Small intestine (tissue), 7 donors: ENCODE measurements around the gene TNS3. TPM values are rescaled to one million over a fixed set of nuclear protein-coding genes. Genes with fewer than 3 reads are reported as not detected.

Experiments used
- DNase-seq, 2 donors: peaks; one replicate each; pipeline versions ENCODE4 v3.0.0 to v3.0.0-alpha.2; 2013
- FAIRE-seq: peaks from 2 replicates; lab custom pipeline; 2012; peaks lifted over from hg19 to GRCh38; lab: Jason Lieb, UNC
- H3K27ac ChIP-seq, 3 donors: one replicate each; pipeline ENCODE4 v1.5.1; 2013; ENCODE audit warnings: low read length in 2 of 3, mild to moderate bottlenecking in 2 of 3, control low read depth in 1 of 3, inconsistent platforms in 1 of 3, low read depth in 1 of 3, moderate library complexity in 1 of 3
- H3K27me3 ChIP-seq, 3 donors: one replicate each; pipeline ENCODE4 v1.6.1; 2013; ENCODE audit warnings: low read length in 3 of 3, inconsistent platforms in 1 of 3; ENCODE audit not compliant: control insufficient read depth in 3 of 3, insufficient read depth in 3 of 3
- H3K36me3 ChIP-seq, 3 donors: one replicate each; pipeline ENCODE4 v1.6.1; 2013; ENCODE audit warnings: low read length in 3 of 3, inconsistent platforms in 1 of 3, low read depth in 1 of 3, mild to moderate bottlenecking in 1 of 3, moderate library complexity in 1 of 3; ENCODE audit not compliant: control insufficient read depth in 3 of 3, insufficient read depth in 2 of 3
- H3K4me1 ChIP-seq, 3 donors: one replicate each; pipeline ENCODE4 v1.6.1; 2013; ENCODE audit warnings: low read length in 2 of 3, inconsistent platforms in 1 of 3, low read depth in 1 of 3, mild to moderate bottlenecking in 1 of 3, moderate library complexity in 1 of 3; ENCODE audit not compliant: control insufficient read depth in 3 of 3, insufficient read depth in 2 of 3
- H3K4me3 ChIP-seq, 3 donors: one replicate each; pipeline ENCODE4 v1.5.1; 2013; ENCODE audit warnings: low read length in 3 of 3, control low read depth in 1 of 3, inconsistent platforms in 1 of 3, low read depth in 1 of 3, mild to moderate bottlenecking in 1 of 3, moderate library complexity in 1 of 3
- H3K9me3 ChIP-seq, 2 donors: one replicate each; pipeline ENCODE4 v1.6.1; 2013; ENCODE audit warnings: low read depth in 1 of 2, low read length in 1 of 2; ENCODE audit not compliant: control insufficient read depth in 2 of 2, insufficient read depth in 1 of 2
- WGBS, 3 donors: extraction: QIAGEN DNeasy Blood & Tissue Kit; methylation state at CpG; one replicate each; pipeline ENCODE4 v1.1.7; 2013; 5-methylcytosine and 5-hydroxymethylcytosine counted together
- polyA plus RNA-seq, 4 donors: library from polyadenylated mRNA; stranded (reverse) in 3 of 4; unstranded in 1 of 4; fragments of 200-250 nt in 3 of 4; fragments of 120-200 nt in 1 of 4; gene quantifications; one replicate each; pipeline versions ENCODE4 v1.2.1 to v1.2.3, GENCODE V29; 2013
- donor health status: healthy with polysubstance abuse.
- donor health status: control.
- donor health status: control.
- donor health status: Bipolar disorder and iron deficiency.
- donor health status: healthy.

TNS3 gene
- polyA plus RNA-seq, 4 donors: 17.2 to 67.1 (median 27.3) TPM

- WGBS, 3 donors: 95 to 97% (median 96%) methylated on average over 32 of the region's 32 CpGs
- no peak overlapping the region for H3K4me3 ChIP-seq
- H3K27me3 ChIP-seq: no peaks in the 10 kb centered on the region
- FAIRE-seq: no peak
- no peaks in the 10 kb centered on the region for H3K4me1 ChIP-seq
- peaks cover 0 to 57% (median 17%) of the 10 kb centered on the region in 3 donors for H3K36me3 ChIP-seq
- DNase-seq: no peak
- H3K27ac ChIP-seq: no peak overlapping the region
- H3K9me3 ChIP-seq: no peaks in the 10 kb centered on the region
Observed at GRCh38 chr7:47344171-47344955, 237.5 kb downstream of the TNS3 start.

GRCh38 chr7:47343061-47343455 lies 238.9 kb downstream of the TNS3 start:
- no peak overlapping the region for H3K4me3 ChIP-seq
- peaks cover 0 to 51% (median 17%) of the 10 kb centered on the region in 3 donors for H3K36me3 ChIP-seq
- WGBS, 3 donors: 81 to 92% (median 90%) methylated on average over 5 of the region's 5 CpGs
- DNase-seq (no peak), FAIRE-seq (no peak)
- H3K27ac ChIP-seq: no peak overlapping the region
- no peaks in the 10 kb centered on the region for H3K9me3 ChIP-seq
- H3K4me1 ChIP-seq: no peaks in the 10 kb centered on the region
- no peaks in the 10 kb centered on the region for H3K27me3 ChIP-seq

GRCh38 chr7:47342296-47343060 lies 239.4 kb downstream of the TNS3 start:
- Histone ChIP-seq H3K9me3 (no peaks in the 10 kb centered on the region), H3K4me1 (no peaks in the 10 kb centered on the region), H3K4me3 (no peak overlapping the region), H3K27me3 (no peaks in the 10 kb centered on the region), H3K27ac (no peak overlapping the region), H3K36me3 (peaks cover 0 to 47% (median 17%) of the 10 kb centered on the region in 3 donors)
- WGBS, 3 donors: 88 to 95% (median 93%) methylated on average over 5 of the region's 5 CpGs
- FAIRE-seq (no peak), DNase-seq (no peak)

- Histone ChIP-seq H3K36me3 (peaks cover 0 to 49% (median 21%) of the 10 kb centered on the region in 3 donors), H3K9me3 (no peaks in the 10 kb centered on the region), H3K4me3 (no peak overlapping the region), H3K27me3 (no peaks in the 10 kb centered on the region), H3K27ac (no peak overlapping the region), H3K4me1 (no peaks in the 10 kb centered on the region)
- 88 to 94% (median 94%) methylated on average over 3 of the region's 3 CpGs for WGBS, 3 donors
- DNase-seq: no peak
- FAIRE-seq: no peak
Observed at GRCh38 chr7:47340517-47340916, 241.4 kb downstream of the TNS3 start.

- H3K36me3 ChIP-seq: peaks cover 0 to 46% (median 14%) of the 10 kb centered on the region in 3 donors
Observed at GRCh38 chr7:47338026-47338425, 243.9 kb downstream of the TNS3 start.

GRCh38 chr7:47337531-47337930 lies 244.4 kb downstream of the TNS3 start:
- no peak for FAIRE-seq

More at GRCh38 chr7:47338026-47338425, 243.9 kb downstream of the TNS3 start:
- H3K9me3 ChIP-seq: no peaks in the 10 kb centered on the region
- FAIRE-seq: no peak
- peaks cover 0 to 3% (median 0%) of the 10 kb centered on the region in 3 donors for H3K4me1 ChIP-seq
- no peak for DNase-seq
- no peak overlapping the region for H3K4me3 ChIP-seq
- no peaks in the 10 kb centered on the region for H3K27me3 ChIP-seq
- 77 to 87% (median 78%) methylated on average over 1 of the region's 1 CpG for WGBS, 3 donors
- H3K27ac ChIP-seq: no peak overlapping the region

GRCh38 chr7:47336472-47337425 lies 245.2 kb downstream of the TNS3 start:
- Histone ChIP-seq H3K9me3 (no peaks in the 10 kb centered on the region), H3K4me3 (no peak overlapping the region), H3K27ac (no peak overlapping the region), H3K27me3 (no peaks in the 10 kb centered on the region), H3K36me3 (peaks cover 0 to 53% (median 4%) of the 10 kb centered on the region in 3 donors), H3K4me1 (peaks cover 0 to 4% (median 0%) of the 10 kb centered on the region in 3 donors)
- DNase-seq: no peak
- FAIRE-seq: no peak
- 88 to 92% (median 91%) methylated on average over 12 of the region's 12 CpGs for WGBS, 3 donors

More at GRCh38 chr7:47337531-47337930, 244.4 kb downstream of the TNS3 start:
- peaks cover 0 to 48% (median 10%) of the 10 kb centered on the region in 3 donors for H3K36me3 ChIP-seq
- no peak overlapping the region for H3K27ac ChIP-seq
- no peaks in the 10 kb centered on the region for H3K27me3 ChIP-seq
- WGBS, 3 donors: 71 to 83% (median 81%) methylated on average over 3 of the region's 3 CpGs
- H3K9me3 ChIP-seq: no peaks in the 10 kb centered on the region
- no peak for DNase-seq
- no peak overlapping the region for H3K4me3 ChIP-seq
- H3K4me1 ChIP-seq: peaks cover 0 to 4% (median 0%) of the 10 kb centered on the region in 3 donors
